GM19463 (cell line): ENCODE data around the gene LYZL4.

ENCODE experiments used
- ATAC-seq: cut with Tn5 transposase; IDR thresholded peaks from one replicate; pipeline ENCODE4 v1.9.1; 2021; ENCODE audit warnings: mild to moderate bottlenecking, moderate library complexity; ENCODE audit not compliant: unreplicated experiment

The LYZL4 gene

GRCh38 chr3:42428830-42429229 lies 18.4 kb upstream of the LYZL4 start:
- ATAC-seq, result no peak

GRCh38 chr3:42425736-42426407 lies 15.5 kb upstream of the LYZL4 start:
- ATAC-seq, result no peak

- no peak for ATAC-seq
Measured at GRCh38 chr3:42424911-42425310, 14.5 kb upstream of the LYZL4 start.

- no peak for ATAC-seq
Measured at GRCh38 chr3:42421818-42422796, 11.7 kb upstream of the LYZL4 start.

- no peak for ATAC-seq
Measured at GRCh38 chr3:42419563-42419962, 9.2 kb upstream of the LYZL4 start.

GRCh38 chr3:42412526-42413155 lies 2.2 kb upstream of the LYZL4 start:
- ATAC-seq, result no peak

- ATAC-seq, result no peak
Measured at GRCh38 chr3:42411429-42411828, 1.0 kb upstream of the LYZL4 start.

GRCh38 chr3:42408156-42408555 lies 2.3 kb downstream of the LYZL4 start:
- no peak for ATAC-seq

- ATAC-seq, result no peak
Measured at GRCh38 chr3:42406727-42407450, 3.5 kb downstream of the LYZL4 start.

GRCh38 chr3:42405857-42406256 lies 4.6 kb downstream of the LYZL4 start:
- no peak for ATAC-seq

GRCh38 chr3:42403737-42404136 lies 6.7 kb downstream of the LYZL4 start:
- no peak for ATAC-seq

GRCh38 chr3:42402394-42403096 lies 7.9 kb downstream of the LYZL4 start:
- ATAC-seq, result no peak

- ATAC-seq, result no peak
Measured at GRCh38 chr3:42398080-42398479, 12.3 kb downstream of the LYZL4 start.

- ATAC-seq, result no peak
Measured at GRCh38 chr3:42397644-42398043, 12.8 kb downstream of the LYZL4 start.

- no peak for ATAC-seq
Measured at GRCh38 chr3:42394579-42395288, 15.7 kb downstream of the LYZL4 start.

GRCh38 chr3:42387802-42388651 lies 22.4 kb downstream of the LYZL4 start:
- ATAC-seq, result no peak

GRCh38 chr3:42381551-42382082 lies 28.8 kb downstream of the LYZL4 start:
- ATAC-seq, result no peak

- no peak for ATAC-seq
Measured at GRCh38 chr3:42377681-42378080, 32.7 kb downstream of the LYZL4 start.
